Measurements from ENCODE around the gene EP400.

GRCh38 chr12:131990066-131990979 is 40.6 kb downstream of the EP400 start:
- TF ChIP-seq CTCF (IDR thresholded peaks at IDR 0.05) = no peak
- no peak for TF ChIP-seq POLR2A (IDR thresholded peaks at IDR 0.05)
